RWPE2 (cell line): ENCODE measurements around the gene RPTOR.

ENCODE experiments used
- ATAC-seq: fragments of 200-7000 bp; cut with Tn5 transposase; 3 replicates; pipeline ENCODE4 v1.9.1; 2021; ENCODE audit warnings: low read depth
- DNase-seq: peaks from one replicate; pipeline ENCODE4 v3.0.0-alpha.2; 2020; ENCODE audit warnings: low spot score
- H3K27ac ChIP-seq: fragments of 450-650 bp; 2 replicates; pipeline ENCODE4 v1.5.1; 2017; ENCODE audit warnings: mild to moderate bottlenecking; ENCODE audit not compliant: poor library complexity, severe bottlenecking
- H3K27me3 ChIP-seq: fragments of 250-450 bp; sonication (Bioruptor Pico); 2 replicates; pipeline ENCODE4 v1.5.1; 2021; ENCODE audit warnings: mild to moderate bottlenecking, moderate library complexity; ENCODE audit not compliant: insufficient read depth, poor library complexity, severe bottlenecking
- H3K36me3 ChIP-seq: fragments of 250-450 bp; sonication (Bioruptor Pico); 2 replicates; pipeline ENCODE4 v1.5.1; 2020; ENCODE audit warnings: low read depth, mild to moderate bottlenecking, moderate library complexity
- H3K4me1 ChIP-seq: fragments of 250-450 bp; sonication (Bioruptor Pico); 2 replicates; pipeline ENCODE4 v1.5.1; 2021; ENCODE audit warnings: mild to moderate bottlenecking, moderate library complexity; ENCODE audit not compliant: insufficient read depth, poor library complexity, severe bottlenecking
- H3K4me3 ChIP-seq: fragments of 250-450 bp; sonication (Bioruptor Pico); 2 replicates; pipeline ENCODE4 v1.5.1; 2021; ENCODE audit warnings: mild to moderate bottlenecking, moderate library complexity; ENCODE audit not compliant: severe bottlenecking
- H3K9me3 ChIP-seq: fragments of 250-450 bp; sonication (Bioruptor Pico); 2 replicates; pipeline ENCODE4 v1.5.1; 2021; ENCODE audit warnings: mild to moderate bottlenecking, moderate library complexity; ENCODE audit not compliant: severe bottlenecking
- CTCF ChIP-seq: fragments of 450-650 bp; IDR thresholded peaks from one replicate; pipeline ENCODE4 v1.5.1; 2017; ENCODE audit warnings: mild to moderate bottlenecking, moderate library complexity; ENCODE audit not compliant: poor library complexity, severe bottlenecking

Gene RPTOR

GRCh38 chr17:80786470-80786869 lies 241.8 kb downstream of the RPTOR start:
- no peaks in the 10 kb centered on the region for H3K9me3 ChIP-seq
- H3K4me1 ChIP-seq, result peaks cover 36% of the 10 kb centered on the region
- TF ChIP-seq CTCF, result no peak
- 0 out of 2 replicates have a peak, but pooled peaks cover 4% of the 10 kb centered on the region for H3K36me3 ChIP-seq
- ATAC-seq (no peak), DNase-seq (no peak)
- no peaks in the 10 kb centered on the region for H3K27me3 ChIP-seq
- no peak overlapping the region for H3K4me3 ChIP-seq
- no peak overlapping the region for H3K27ac ChIP-seq

- Histone ChIP-seq H3K4me1 (peaks cover 40% of the 10 kb centered on the region), H3K9me3 (no peaks in the 10 kb centered on the region), H3K4me3 (no peak overlapping the region), H3K27me3 (no peaks in the 10 kb centered on the region), H3K27ac (no peak overlapping the region), H3K36me3 (0 out of 2 replicates have a peak, but pooled peaks cover 5% of the 10 kb centered on the region)
- ATAC-seq (no peak), DNase-seq (no peak)
- no peak for TF ChIP-seq CTCF
These were observed 242.2 kb downstream of the RPTOR start for GRCh38 chr17:80786887-80787286.

- Histone ChIP-seq H3K27me3 (no peaks in the 10 kb centered on the region), H3K9me3 (no peaks in the 10 kb centered on the region), H3K27ac (no peak overlapping the region), H3K4me3 (no peak overlapping the region), H3K4me1 (peaks cover 46% of the 10 kb centered on the region), H3K36me3 (0 out of 2 replicates have a peak, but pooled peaks cover 10% of the 10 kb centered on the region)
- DNase-seq, result no peak
- TF ChIP-seq CTCF, result no peak
- ATAC-seq, result no peak
These were observed 243.2 kb downstream of the RPTOR start for GRCh38 chr17:80787881-80788280.

- no peaks in the 10 kb centered on the region for H3K9me3 ChIP-seq
- peaks cover 58% of the 10 kb centered on the region for H3K4me1 ChIP-seq
- peak; percentile 85 for ATAC-seq
- H3K36me3 ChIP-seq, result 0 out of 2 replicates have a peak, but pooled peaks cover 10% of the 10 kb centered on the region
- H3K27ac ChIP-seq, result peak overlapping the region; percentile 75
- DNase-seq, result peak; percentile 64
- no peak overlapping the region for H3K4me3 ChIP-seq
- TF ChIP-seq CTCF, result no peak
- H3K27me3 ChIP-seq, result no peaks in the 10 kb centered on the region
These were observed 244.8 kb downstream of the RPTOR start for GRCh38 chr17:80789356-80789902.

GRCh38 chr17:80790021-80790765 lies 245.6 kb downstream of the RPTOR start:
- H3K4me1 ChIP-seq, result peaks cover 58% of the 10 kb centered on the region
- ATAC-seq (no peak), DNase-seq (no peak)
- peak overlapping the region; percentile 75 for H3K27ac ChIP-seq
- no peak for TF ChIP-seq CTCF
- H3K27me3 ChIP-seq, result no peaks in the 10 kb centered on the region
- H3K9me3 ChIP-seq, result no peaks in the 10 kb centered on the region
- H3K36me3 ChIP-seq, result 0 out of 2 replicates have a peak, but pooled peaks cover 10% of the 10 kb centered on the region
- H3K4me3 ChIP-seq, result no peak overlapping the region
